Fibroblast of villous mesenchyme (primary cell): ENCODE results near the gene GTF2F2. TPM values are rescaled to one million over a fixed set of nuclear protein-coding genes. Genes with fewer than 3 reads are reported as not detected.

Experiments used
- DNase-seq: peaks from one replicate; pipeline ENCODE4 v3.0.0-alpha.2; 2010; ENCODE audit warnings: low read depth
- H3K4me3 ChIP-seq: 2 replicates; pipeline ENCODE4 v1.5.1; 2011; ENCODE audit warnings: low read depth, mild to moderate bottlenecking, low read length
- small RNA-seq: library from RNA; depleted of rRNA; stranded (forward); fragments of <200 nt; gene quantifications from one replicate; pipeline ENCODE3, GENCODE V24; 2012
- total RNA-seq: library from RNA; depleted of rRNA; stranded (reverse); fragments of >200 nt; gene quantifications from 2 replicates; pipeline ENCODE4 v1.2.3, GENCODE V29; 2012
- TF ChIP-seq, protein P1 (sequence below): IDR thresholded peaks from 2 replicates; pipeline ENCODE4 v1.5.1; 2012; ENCODE audit warnings: low read depth, mild to moderate bottlenecking, low read length; ENCODE audit not compliant: insufficient read depth

Gene GTF2F2
- total RNA-seq, 1 donor: 38.0 TPM

DNA sequence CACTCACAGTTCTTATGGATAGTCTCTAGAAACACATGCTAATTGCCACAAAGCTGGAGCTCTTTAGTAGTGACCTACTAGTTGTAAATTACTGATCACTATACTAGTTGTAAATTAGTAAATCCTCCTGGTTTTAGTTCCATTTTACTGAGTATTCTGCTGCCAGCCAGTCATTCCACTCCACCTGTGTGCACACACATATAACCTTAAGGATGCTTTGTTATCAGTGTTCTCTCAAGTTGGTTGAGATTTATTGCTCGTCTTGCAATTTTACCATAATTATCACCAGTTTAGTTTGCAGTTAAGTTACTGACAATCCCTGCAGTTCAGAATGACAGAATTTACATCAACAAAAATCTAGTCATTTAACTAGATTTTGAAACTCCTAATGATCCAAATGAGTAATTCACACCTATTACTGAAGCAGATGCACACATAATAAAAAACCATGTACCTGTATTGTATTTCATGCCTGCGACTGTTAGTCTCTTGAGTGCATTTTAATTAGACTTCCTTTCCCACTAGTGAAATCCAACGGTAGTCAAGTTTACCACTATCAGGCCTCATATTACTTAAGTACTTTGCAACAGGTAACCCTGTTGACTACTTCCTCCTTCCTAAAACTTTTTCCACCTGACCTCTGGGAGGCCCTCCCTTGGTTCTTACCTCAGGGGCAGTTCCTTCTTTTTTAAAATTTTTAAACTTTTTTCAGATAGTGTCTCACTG, 213.1 kb downstream of the GTF2F2 start:
- DNase-seq: no peak
- TF ChIP-seq, protein P1, sequence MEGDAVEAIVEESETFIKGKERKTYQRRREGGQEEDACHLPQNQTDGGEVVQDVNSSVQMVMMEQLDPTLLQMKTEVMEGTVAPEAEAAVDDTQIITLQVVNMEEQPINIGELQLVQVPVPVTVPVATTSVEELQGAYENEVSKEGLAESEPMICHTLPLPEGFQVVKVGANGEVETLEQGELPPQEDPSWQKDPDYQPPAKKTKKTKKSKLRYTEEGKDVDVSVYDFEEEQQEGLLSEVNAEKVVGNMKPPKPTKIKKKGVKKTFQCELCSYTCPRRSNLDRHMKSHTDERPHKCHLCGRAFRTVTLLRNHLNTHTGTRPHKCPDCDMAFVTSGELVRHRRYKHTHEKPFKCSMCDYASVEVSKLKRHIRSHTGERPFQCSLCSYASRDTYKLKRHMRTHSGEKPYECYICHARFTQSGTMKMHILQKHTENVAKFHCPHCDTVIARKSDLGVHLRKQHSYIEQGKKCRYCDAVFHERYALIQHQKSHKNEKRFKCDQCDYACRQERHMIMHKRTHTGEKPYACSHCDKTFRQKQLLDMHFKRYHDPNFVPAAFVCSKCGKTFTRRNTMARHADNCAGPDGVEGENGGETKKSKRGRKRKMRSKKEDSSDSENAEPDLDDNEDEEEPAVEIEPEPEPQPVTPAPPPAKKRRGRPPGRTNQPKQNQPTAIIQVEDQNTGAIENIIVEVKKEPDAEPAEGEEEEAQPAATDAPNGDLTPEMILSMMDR: no peak

More for the DNA sequence above, 213.1 kb downstream of the GTF2F2 start:
- H3K4me3 ChIP-seq: no peak overlapping the region

Small RNA genes within 50 kb of the gene (small RNA-seq; reads per million reads assigned to genes)
- not detected for gene AL138693.1
- not detected for gene AL138963.2

Other genes starting within 250 kb of the GTF2F2 start
- 4.2 and 4.7 TPM in 2 replicates for gene NUFIP1, start 131.0 kb upstream of the GTF2F2 start, total RNA-seq
- gene GPALPP1, start 131.0 kb upstream of the GTF2F2 start, total RNA-seq: 23.8 and 31.1 TPM in 2 replicates
- gene KCTD4, start 80.5 kb downstream of the GTF2F2 start, total RNA-seq: 0.32 and 0.43 TPM in 2 replicates
- 1,653 and 2,345 TPM in 2 replicates for gene TPT1, start 220.7 kb downstream of the GTF2F2 start, total RNA-seq